Ovary (tissue), 9 donors: ENCODE data around the gene MAP1S. TPM values are rescaled to one million over a fixed set of nuclear protein-coding genes. Genes with fewer than 3 reads are reported as not detected.

Experiments
- DNase-seq, 5 donors: peaks; one replicate each; pipeline ENCODE4 v3.0.0-alpha.2; 2019 to 2020
- H3K27ac ChIP-seq, 2 donors: fragments of 200-600 bp; one replicate each; pipeline versions ENCODE4 v1.5.1 to v1.8.0; 2019 to 2022
- H3K27me3 ChIP-seq: fragments of 200-600 bp; one replicate; pipeline ENCODE4 v1.8.0; 2022
- H3K36me3 ChIP-seq: fragments of 200-600 bp; sonication (generic); one replicate; pipeline ENCODE4 v1.5.1; 2019
- H3K4me1 ChIP-seq: one replicate; pipeline ENCODE4 v1.8.1; 2013; ENCODE audit warnings: mild to moderate bottlenecking, moderate library complexity; ENCODE audit not compliant: insufficient read depth
- H3K4me3 ChIP-seq: fragments of 200-600 bp; sonication (generic); one replicate; pipeline ENCODE4 v1.5.1; 2017
- H3K9me3 ChIP-seq, 2 donors: fragments of 200-600 bp in 1 of 2; sonication (generic) in 1 of 2; one replicate each; pipeline versions ENCODE4 v1.5.1 to v1.8.1; 2013 to 2019; ENCODE audit warnings: mild to moderate bottlenecking in 1 of 2, moderate library complexity in 1 of 2
- EP300 ChIP-seq: sonication (generic); formaldehyde crosslinking; IDR thresholded peaks from one replicate; pipeline ENCODE4 v1.6.1; 2017; ENCODE audit warnings: antibody characterized with exemption
- POLR2A ChIP-seq: fragments of 450-650 bp; IDR thresholded peaks from one replicate; pipeline ENCODE4 v1.6.1; 2017; ENCODE audit warnings: antibody characterized with exemption, mild to moderate bottlenecking, moderate library complexity
- WGBS, 3 donors: extraction: QIAGEN DNeasy Blood & Tissue Kit in 1 of 3; methylation state at CpG; one replicate each; pipeline versions ENCODE4 v1.1.5 to v1.1.7; 2013 to 2017; 5-methylcytosine and 5-hydroxymethylcytosine counted together
- intact Hi-C, 4 donors: fragments of 100-400 bp; cut with DNase I; formaldehyde crosslinking; loops; one replicate each; pipeline versions ENCODE4 v1.11.0 to v1.15.1; 2022 to 2023
- polyA plus RNA-seq, 2 donors: library from polyadenylated mRNA; stranded (reverse); fragments of 200-250 nt in 1 of 2; fragments of 350-450 nt in 1 of 2; fragmentation: Illumina TruSeq in 1 of 2; extraction: RNeasy Lipid Tissue Mini Kit (QIAGEN cat#74804) in 1 of 2; gene quantifications; one replicate each; pipeline ENCODE4 v1.2.3, GENCODE V29; 2013 to 2014
- total RNA-seq, 7 donors: library from RNA; depleted of rRNA in 2 of 7; stranded (reverse); fragments of >200 nt in 2 of 7; fragmentation: NEBNext Ultra II Directional in 3 of 7; extraction: Animal tissue kit (Norgen Biotek cat#: 25700) in 3 of 7; gene quantifications; one replicate each; pipeline versions ENCODE4 v1.1.0 to v1.2.4, GENCODE V29; 2016 to 2023
- TF ChIP-seq, protein P1 (sequence below), 3 donors: fragments of 450-650 bp in 2 of 3; fragments of 200-600 bp in 1 of 3; IDR thresholded peaks; one replicate each; pipeline versions ENCODE4 v1.5.1 to v1.8.0; 2016 to 2022; ENCODE audit warnings: antibody characterized with exemption in 3 of 3, mild to moderate bottlenecking in 1 of 3
- donor health status: DM: no; HTN: no; CAD: no; lungs with moderate emphysema.
- donor health status: DM: no; HTN: no; CAD: no.
- donor health status: Bipolar disorder and iron deficiency.
- donor health status: DM: yes; HTN: yes; CAD: no.
- donor health status: DM: no; HTN: no; CAD: no.
- donor health status: DM: yes; HTN: yes; CAD: no.

The MAP1S gene
- total and polyA plus RNA-seq, 9 donors = 5.0 to 76.8 (median 58.8) TPM

DNA sequence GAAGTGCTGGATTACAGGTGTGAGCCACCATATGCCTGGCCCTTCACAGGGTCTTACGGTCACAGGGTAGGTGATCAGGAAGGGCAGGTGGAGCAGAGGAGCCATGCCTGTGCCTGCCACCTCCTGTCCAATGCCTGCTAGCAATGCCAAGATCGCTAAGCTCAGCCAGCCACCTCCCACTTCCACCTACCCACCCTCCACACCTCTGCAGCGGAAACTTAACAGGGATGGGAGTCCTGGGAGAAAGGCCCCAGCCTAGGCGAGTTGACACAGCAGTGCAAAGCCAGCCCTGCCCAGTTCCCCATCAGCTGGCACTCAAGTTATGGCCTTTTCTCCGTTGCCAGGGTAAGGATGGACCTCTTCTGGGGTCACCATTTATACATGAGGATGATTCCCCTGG, 16.1 kb downstream of the MAP1S start:
- Histone ChIP-seq H3K27ac (no peak overlapping the region), H3K9me3 (no peaks in the 10 kb centered on the region), H3K36me3 (no peaks in the 10 kb centered on the region), H3K27me3 (no peaks in the 10 kb centered on the region), H3K4me3 (no peak overlapping the region), H3K4me1 (peaks cover 3% of the 10 kb centered on the region)
- 86 to 92% (median 91%) methylated on average over 5 of the region's 5 CpGs for WGBS, 3 donors
- intact Hi-C loops = no loop called here
- no peak for TF ChIP-seq POLR2A
- no peak for TF ChIP-seq EP300
- TF ChIP-seq, protein P1, sequence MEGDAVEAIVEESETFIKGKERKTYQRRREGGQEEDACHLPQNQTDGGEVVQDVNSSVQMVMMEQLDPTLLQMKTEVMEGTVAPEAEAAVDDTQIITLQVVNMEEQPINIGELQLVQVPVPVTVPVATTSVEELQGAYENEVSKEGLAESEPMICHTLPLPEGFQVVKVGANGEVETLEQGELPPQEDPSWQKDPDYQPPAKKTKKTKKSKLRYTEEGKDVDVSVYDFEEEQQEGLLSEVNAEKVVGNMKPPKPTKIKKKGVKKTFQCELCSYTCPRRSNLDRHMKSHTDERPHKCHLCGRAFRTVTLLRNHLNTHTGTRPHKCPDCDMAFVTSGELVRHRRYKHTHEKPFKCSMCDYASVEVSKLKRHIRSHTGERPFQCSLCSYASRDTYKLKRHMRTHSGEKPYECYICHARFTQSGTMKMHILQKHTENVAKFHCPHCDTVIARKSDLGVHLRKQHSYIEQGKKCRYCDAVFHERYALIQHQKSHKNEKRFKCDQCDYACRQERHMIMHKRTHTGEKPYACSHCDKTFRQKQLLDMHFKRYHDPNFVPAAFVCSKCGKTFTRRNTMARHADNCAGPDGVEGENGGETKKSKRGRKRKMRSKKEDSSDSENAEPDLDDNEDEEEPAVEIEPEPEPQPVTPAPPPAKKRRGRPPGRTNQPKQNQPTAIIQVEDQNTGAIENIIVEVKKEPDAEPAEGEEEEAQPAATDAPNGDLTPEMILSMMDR (IDR thresholded peaks at IDR 0.05) = no peak
- no peak for DNase-seq

DNA sequence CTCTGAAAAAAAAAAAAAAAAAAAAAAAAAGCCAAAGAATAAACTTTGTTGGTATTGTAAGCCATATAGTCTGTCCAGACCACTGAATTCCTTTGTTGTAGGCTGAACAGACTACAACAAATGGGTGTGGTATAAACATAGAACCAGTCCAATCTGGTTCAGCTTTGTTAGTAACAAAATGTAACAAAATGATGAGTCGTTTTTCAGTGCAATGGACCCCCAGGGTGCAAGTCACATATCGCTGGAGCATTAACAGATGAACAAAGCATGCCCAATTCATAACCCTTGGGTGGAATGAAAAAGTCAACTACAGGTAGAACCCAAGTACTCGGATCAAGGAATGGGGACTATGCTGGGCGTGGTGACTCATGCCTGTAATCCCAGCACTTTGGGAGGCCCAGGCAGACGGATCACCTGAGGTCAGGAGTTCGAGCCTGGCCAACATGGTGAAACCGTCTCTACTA, 18.4 kb downstream of the MAP1S start:
- TF ChIP-seq, protein P1 (IDR thresholded peaks at IDR 0.05) = no peak
- TF ChIP-seq EP300 (no peak), POLR2A (no peak)
- no peak overlapping the region for H3K4me3 ChIP-seq
- H3K36me3 ChIP-seq = no peaks in the 10 kb centered on the region
- intact Hi-C loops = no loop called here
- no peak for DNase-seq
- no peak overlapping the region for H3K27ac ChIP-seq
- H3K9me3 ChIP-seq = no peaks in the 10 kb centered on the region
- 71 to 78% (median 74%) methylated on average over 7 of the region's 7 CpGs for WGBS, 3 donors
- peaks cover 3% of the 10 kb centered on the region for H3K4me1 ChIP-seq
- H3K27me3 ChIP-seq = no peaks in the 10 kb centered on the region

DNA sequence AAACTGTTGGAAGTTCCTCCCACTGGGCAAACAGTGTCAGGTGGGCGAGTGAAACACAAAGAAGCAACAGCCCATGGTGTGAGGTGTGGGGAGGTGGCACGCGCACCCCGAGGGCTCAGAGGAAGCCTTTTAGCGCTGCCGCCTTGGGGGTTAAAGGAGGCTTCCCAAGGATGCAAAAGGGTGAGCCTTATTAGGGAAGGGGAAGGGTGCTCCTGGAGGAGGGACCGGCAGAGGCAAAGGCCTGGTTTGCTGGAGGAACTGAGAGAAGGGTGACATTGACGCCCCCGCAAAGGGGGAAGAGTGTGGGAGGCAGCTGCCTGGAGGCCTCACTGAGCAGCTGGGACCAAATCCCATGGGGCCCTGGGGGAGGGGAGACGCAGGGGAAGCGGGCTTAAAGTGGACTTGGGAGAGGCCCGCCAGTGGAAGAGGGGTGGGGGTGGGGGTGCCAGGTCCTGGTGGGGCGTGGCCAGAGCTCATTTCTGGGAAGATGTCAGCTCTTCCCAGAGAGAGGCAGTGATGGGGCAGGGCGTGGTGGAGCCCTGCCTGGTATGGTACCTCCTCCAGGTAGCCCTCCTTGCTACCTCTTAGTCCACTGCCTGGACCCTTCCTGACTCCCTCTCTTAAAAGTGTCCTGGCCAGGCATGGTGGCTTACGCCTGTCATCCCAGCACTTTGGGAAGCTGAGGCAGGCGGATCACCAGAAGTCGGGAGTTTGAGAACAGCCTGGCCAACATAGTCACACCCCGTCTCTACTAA, 20.0 kb downstream of the MAP1S start:
- no peaks in the 10 kb centered on the region for H3K27me3 ChIP-seq
- TF ChIP-seq, protein P1 (IDR thresholded peaks at IDR 0.05) = no peak
- TF ChIP-seq POLR2A (no peak), EP300 (no peak)
- WGBS, 3 donors = 27 to 38% (median 35%) methylated on average over 18 of the region's 18 CpGs
- H3K9me3 ChIP-seq = no peaks in the 10 kb centered on the region
- intact Hi-C loops = no loop called here
- peaks cover 3% of the 10 kb centered on the region for H3K4me1 ChIP-seq
- no peak overlapping the region for H3K27ac ChIP-seq
- H3K36me3 ChIP-seq = no peaks in the 10 kb centered on the region
- no peak overlapping the region for H3K4me3 ChIP-seq
- DNase-seq = peak in 3 of 5 donors; percentile 37 to 64 (median 59)

DNA sequence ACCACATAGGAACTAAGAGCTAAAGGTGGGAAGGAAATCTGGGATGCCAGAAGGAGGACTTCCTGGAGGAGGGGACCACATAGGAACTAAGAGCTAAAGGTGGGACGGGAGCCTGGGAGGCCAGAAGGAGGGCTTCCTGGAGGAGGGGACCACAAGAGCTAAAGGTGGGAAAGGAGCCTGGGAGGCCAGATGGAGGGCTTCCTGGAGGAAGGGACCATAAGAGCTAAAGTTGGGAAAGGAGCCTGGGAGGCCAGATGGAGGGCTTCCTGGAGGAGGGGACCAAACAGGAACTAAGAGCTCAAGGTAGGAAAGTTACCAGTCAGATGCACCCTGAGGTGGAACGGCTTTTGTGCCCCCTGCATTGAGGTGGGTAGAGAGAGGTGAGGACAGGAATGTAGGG, 22.2 kb downstream of the MAP1S start:
- Histone ChIP-seq H3K9me3 (no peaks in the 10 kb centered on the region), H3K4me1 (peaks cover 3% of the 10 kb centered on the region), H3K27me3 (no peaks in the 10 kb centered on the region), H3K27ac (no peak overlapping the region), H3K4me3 (no peak overlapping the region), H3K36me3 (no peaks in the 10 kb centered on the region)
- intact Hi-C loops = no loop called here
- DNase-seq = no peak
- WGBS, 3 donors = 92 to 96% (median 95%) methylated on average over 2 of the region's 2 CpGs
- TF ChIP-seq EP300 (no peak), POLR2A (no peak)
- TF ChIP-seq, protein P1 (IDR thresholded peaks at IDR 0.05) = no peak
